HepG2 (cell line): ENCODE results near the gene PHF19. TPM values are rescaled to one million over a fixed set of nuclear protein-coding genes. Genes with fewer than 3 reads are reported as not detected.

ENCODE experiments used
- CAMTA2 ChIP-seq: sonication (generic); formaldehyde crosslinking; IDR thresholded peaks from 2 replicates; pipeline ENCODE4 v1.4.0; 2020; ENCODE audit warnings: mild to moderate bottlenecking, missing genetic modification reagents, borderline replicate concordance
- DMAP1 ChIP-seq: IDR thresholded peaks from 2 replicates; pipeline ENCODE4 v1.6.1; 2016
- ETV5 ChIP-seq: IDR thresholded peaks from 2 replicates; pipeline ENCODE4 v1.6.1; 2018; ENCODE audit warnings: missing biosample characterization, missing genetic modification reagents, inconsistent platforms, borderline replicate concordance
- FOXK2 ChIP-seq: fragments of 450-650 bp; IDR thresholded peaks from 2 replicates; pipeline ENCODE4 v1.6.1; 2016
- KLF15 ChIP-seq: sonication (generic); formaldehyde crosslinking; IDR thresholded peaks from 2 replicates; pipeline ENCODE4 v1.8.1; 2023; ENCODE audit warnings: borderline replicate concordance, mild to moderate bottlenecking, inconsistent platforms, missing genetic modification reagents, mixed read lengths
- MAFF ChIP-seq: IDR thresholded peaks from 2 replicates; pipeline ENCODE4 v1.6.1; 2011; ENCODE audit warnings: low read depth, low read length, improper control_type of control experiment
- NCOA2 ChIP-seq: sonication (generic); formaldehyde crosslinking; IDR thresholded peaks from 2 replicates; pipeline ENCODE4 v1.8.0; 2022; ENCODE audit warnings: inconsistent platforms
- POLR2A ChIP-seq, 2 experiments: IDR thresholded peaks; 2 replicates each; pipeline ENCODE4 v1.6.1; 2011; ENCODE audit warnings: low read depth in 2 of 2, low read length in 2 of 2, mild to moderate bottlenecking in 1 of 2, moderate library complexity in 1 of 2; ENCODE audit not compliant: insufficient read depth in 1 of 2
- POLR2G ChIP-seq: fragments of 200-400 bp; formaldehyde crosslinking; IDR thresholded peaks from 2 replicates; pipeline ENCODE4 v1.6.1; 2018; ENCODE audit warnings: mild to moderate bottlenecking, low read depth, low read length, moderate library complexity
- SCMH1 ChIP-seq: sonication (generic); formaldehyde crosslinking; IDR thresholded peaks from 2 replicates; pipeline ENCODE4 v1.9.0; 2021; ENCODE audit warnings: missing genetic modification reagents, mild to moderate bottlenecking, borderline replicate concordance
- SMARCE1 ChIP-seq: fragments of 450-650 bp; IDR thresholded peaks from 2 replicates; pipeline ENCODE4 v1.6.1; 2017; ENCODE audit warnings: borderline replicate concordance
- ZNF382 ChIP-seq: sonication (generic); formaldehyde crosslinking; IDR thresholded peaks from 2 replicates; pipeline ENCODE4 v1.5.0; 2020; ENCODE audit warnings: missing genetic modification reagents, mild to moderate bottlenecking, borderline replicate concordance
- ZNF547 ChIP-seq: sonication (generic); formaldehyde crosslinking; IDR thresholded peaks from 2 replicates; pipeline ENCODE4 v1.5.1; 2020; ENCODE audit warnings: mild to moderate bottlenecking, missing genetic modification reagents
- ZNF570 ChIP-seq: sonication (generic); formaldehyde crosslinking; IDR thresholded peaks from 2 replicates; pipeline ENCODE4 v1.4.0; 2020; ENCODE audit warnings: mild to moderate bottlenecking, missing genetic modification reagents, borderline replicate concordance
- ZNF761 ChIP-seq: sonication (generic); formaldehyde crosslinking; conservative IDR thresholded peaks from 2 replicates; pipeline ENCODE4 v1.4.0; 2020; ENCODE audit warnings: mild to moderate bottlenecking, missing genetic modification reagents
- ZNF83 ChIP-seq: sonication (generic); formaldehyde crosslinking; IDR thresholded peaks from 2 replicates; pipeline ENCODE4 v1.4.0; 2020; ENCODE audit warnings: missing genetic modification reagents, mild to moderate bottlenecking, borderline replicate concordance
- ZSCAN9 ChIP-seq: IDR thresholded peaks from 2 replicates; pipeline ENCODE4 v1.6.1; 2016; ENCODE audit warnings: borderline replicate concordance
- polyA plus RNA-seq, 8 experiments: library from polyadenylated mRNA; depleted of rRNA in 3 of 8; stranded (reverse) in 7 of 8; unstranded in 1 of 8; fragments of >200 nt; fragmentation: Illumina TruSeq in 4 of 8; extraction: Trizol in 4 of 8; gene quantifications; 2 replicates each; pipeline versions ENCODE4 v1.2.1 to v1.2.3, GENCODE V29; 2011 to 2016; ENCODE audit warnings: low read depth in 4 of 8, missing spikeins in 1 of 8, mixed read lengths in 1 of 8; ENCODE audit not compliant: insufficient read depth in 1 of 8
- total RNA-seq, 5 experiments: library from RNA; depleted of rRNA; stranded (reverse); fragments of >200 nt; fragmentation: Illumina TruSeq; extraction: Trizol; gene quantifications; 2 replicates each; pipeline ENCODE4 v1.2.3, GENCODE V29; 2016; ENCODE audit warnings: low read depth in 1 of 5
- TF ChIP-seq, protein P1 (sequence below): sonication (generic); formaldehyde crosslinking; IDR thresholded peaks from 2 replicates; pipeline ENCODE4 v1.5.1; 2020; ENCODE audit warnings: mild to moderate bottlenecking, missing genetic modification reagents, moderate library complexity
- TF ChIP-seq, protein P2 (sequence below): sonication (generic); formaldehyde crosslinking; IDR thresholded peaks from 2 replicates; pipeline ENCODE4 v1.4.0; 2020; ENCODE audit warnings: missing genetic modification reagents, low read depth, mild to moderate bottlenecking, borderline replicate concordance
- TF ChIP-seq, protein P3 (sequence below), 2 experiments: sonication (generic) in 1 of 2; formaldehyde crosslinking in 1 of 2; IDR thresholded peaks; 2 replicates each; pipeline versions ENCODE4 v1.6.1 to v1.9.0; 2014 to 2022; ENCODE audit warnings: antibody characterized with exemption in 1 of 2, borderline replicate concordance in 1 of 2, inconsistent platforms in 1 of 2, low read depth in 1 of 2, missing genetic modification reagents in 1 of 2
- TF ChIP-seq, protein P4 (sequence below): sonication (generic); formaldehyde crosslinking; IDR thresholded peaks from 2 replicates; pipeline ENCODE4 v1.8.1; 2023; ENCODE audit warnings: mild to moderate bottlenecking, missing genetic modification reagents, borderline replicate concordance

PHF19 gene
- total and polyA plus RNA-seq, 2 of the 13 experiments (the other 11 are each of a cell fraction or from before 2014, with no cell fraction given), result 29.7 to 41.3 TPM

DNA sequence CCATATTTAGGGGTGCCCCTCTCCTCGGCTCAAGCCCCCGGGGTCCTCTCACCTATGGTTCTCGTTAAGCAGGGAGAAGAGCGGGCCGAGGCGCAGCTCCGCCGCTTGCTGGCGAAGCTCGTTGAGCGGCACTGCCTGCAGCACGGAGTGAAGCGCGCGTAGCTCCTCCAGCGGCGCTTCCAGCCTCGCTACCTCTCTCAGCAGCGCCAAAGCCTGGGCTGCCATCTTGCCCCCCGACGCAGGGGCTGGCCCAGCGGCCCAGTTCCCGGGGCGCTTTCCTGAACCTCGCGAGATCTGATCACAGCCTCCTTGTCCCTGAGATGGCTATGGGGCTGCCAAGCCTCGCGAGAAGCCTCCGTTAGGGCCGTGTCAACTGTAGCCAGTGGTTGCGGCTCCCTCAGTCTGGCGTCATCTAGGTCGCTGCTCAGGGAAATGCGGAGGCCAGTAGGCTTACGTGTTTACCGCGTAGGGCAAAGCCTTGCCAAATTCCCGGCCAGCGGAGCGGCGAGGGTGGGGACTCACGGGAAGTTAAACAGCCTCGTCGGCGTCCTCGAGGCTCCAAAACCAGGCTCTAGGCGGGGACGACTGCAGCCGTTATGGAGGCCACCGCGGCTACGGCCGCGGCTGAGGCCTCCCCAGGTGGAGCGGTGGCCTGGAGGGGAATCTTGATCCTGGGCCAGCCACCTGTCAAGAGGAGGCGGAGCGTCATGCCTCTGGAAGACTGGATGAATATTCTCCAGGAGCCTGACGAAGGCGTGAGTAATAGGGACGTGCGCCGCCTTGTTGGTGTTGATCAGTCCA, 34.1 kb downstream of the PHF19 start, which contains the start of gene PSMD5 (continued):
- TF ChIP-seq SMARCE1 (no peak), ETV5 (CRISPR knock-in tag) (0 out of 2 replicates have a peak, but pooled peaks have one; percentile 24), NCOA2 (no peak; the same call in 1 of the 2 replicates), ZSCAN9 (peak; percentile 52), KLF15 (CRISPR knock-in tag) (peak; percentile 86; the same call in 1 of the 2 replicates), ZNF761 (CRISPR knock-in tag) (0 out of 2 replicates have a peak, but pooled peaks have one; percentile 71), SCMH1 (no peak), CAMTA2 (peak; percentile 78; the same call in 1 of the 2 replicates), MAFF (no peak), FOXK2 (peak; percentile 43; the same call in 1 of the 2 replicates), ZNF382 (CRISPR knock-in tag) (no peak), DMAP1 (CRISPR knock-in tag) (peak; percentile 57), ZNF83 (CRISPR knock-in tag) (0 out of 2 replicates have a peak, but pooled peaks have one; percentile 48), POLR2A (IDR thresholded peaks at IDR 0.05; ENCODE audit: insufficient read depth in 1 of 2, low read depth in 2 of 2, low read length in 2 of 2) (peak; percentile 86 to 89), ZNF570 (CRISPR knock-in tag) (no peak), ZNF547 (CRISPR knock-in tag) (no peak; the same call in 1 of the 2 replicates), POLR2G (peak; percentile 95)
- TF ChIP-seq, protein P1, sequence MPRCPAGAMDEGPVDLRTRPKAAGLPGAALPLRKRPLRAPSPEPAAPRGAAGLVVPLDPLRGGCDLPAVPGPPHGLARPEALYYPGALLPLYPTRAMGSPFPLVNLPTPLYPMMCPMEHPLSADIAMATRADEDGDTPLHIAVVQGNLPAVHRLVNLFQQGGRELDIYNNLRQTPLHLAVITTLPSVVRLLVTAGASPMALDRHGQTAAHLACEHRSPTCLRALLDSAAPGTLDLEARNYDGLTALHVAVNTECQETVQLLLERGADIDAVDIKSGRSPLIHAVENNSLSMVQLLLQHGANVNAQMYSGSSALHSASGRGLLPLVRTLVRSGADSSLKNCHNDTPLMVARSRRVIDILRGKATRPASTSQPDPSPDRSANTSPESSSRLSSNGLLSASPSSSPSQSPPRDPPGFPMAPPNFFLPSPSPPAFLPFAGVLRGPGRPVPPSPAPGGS (CRISPR knock-in tag), result no peak
- TF ChIP-seq, protein P2, sequence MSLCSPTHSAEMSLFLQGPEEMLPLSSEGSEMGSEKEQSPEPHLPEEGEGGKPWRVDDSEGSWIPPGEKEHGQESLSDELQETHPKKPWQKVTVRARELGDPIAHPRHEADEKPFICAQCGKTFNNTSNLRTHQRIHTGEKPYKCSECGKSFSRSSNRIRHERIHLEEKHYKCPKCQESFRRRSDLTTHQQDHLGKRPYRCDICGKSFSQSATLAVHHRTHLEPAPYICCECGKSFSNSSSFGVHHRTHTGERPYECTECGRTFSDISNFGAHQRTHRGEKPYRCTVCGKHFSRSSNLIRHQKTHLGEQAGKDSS, result no peak
- TF ChIP-seq, protein P3, sequence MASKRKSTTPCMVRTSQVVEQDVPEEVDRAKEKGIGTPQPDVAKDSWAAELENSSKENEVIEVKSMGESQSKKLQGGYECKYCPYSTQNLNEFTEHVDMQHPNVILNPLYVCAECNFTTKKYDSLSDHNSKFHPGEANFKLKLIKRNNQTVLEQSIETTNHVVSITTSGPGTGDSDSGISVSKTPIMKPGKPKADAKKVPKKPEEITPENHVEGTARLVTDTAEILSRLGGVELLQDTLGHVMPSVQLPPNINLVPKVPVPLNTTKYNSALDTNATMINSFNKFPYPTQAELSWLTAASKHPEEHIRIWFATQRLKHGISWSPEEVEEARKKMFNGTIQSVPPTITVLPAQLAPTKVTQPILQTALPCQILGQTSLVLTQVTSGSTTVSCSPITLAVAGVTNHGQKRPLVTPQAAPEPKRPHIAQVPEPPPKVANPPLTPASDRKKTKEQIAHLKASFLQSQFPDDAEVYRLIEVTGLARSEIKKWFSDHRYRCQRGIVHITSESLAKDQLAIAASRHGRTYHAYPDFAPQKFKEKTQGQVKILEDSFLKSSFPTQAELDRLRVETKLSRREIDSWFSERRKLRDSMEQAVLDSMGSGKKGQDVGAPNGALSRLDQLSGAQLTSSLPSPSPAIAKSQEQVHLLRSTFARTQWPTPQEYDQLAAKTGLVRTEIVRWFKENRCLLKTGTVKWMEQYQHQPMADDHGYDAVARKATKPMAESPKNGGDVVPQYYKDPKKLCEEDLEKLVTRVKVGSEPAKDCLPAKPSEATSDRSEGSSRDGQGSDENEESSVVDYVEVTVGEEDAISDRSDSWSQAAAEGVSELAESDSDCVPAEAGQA (IDR thresholded peaks at IDR 0.05; ENCODE audit: low read depth), result peak; percentile 79
- TF ChIP-seq, protein P3 (CRISPR knock-in tag; IDR thresholded peaks at IDR 0.05; ENCODE audit: borderline replicate concordance), result no peak
- TF ChIP-seq, protein P4, sequence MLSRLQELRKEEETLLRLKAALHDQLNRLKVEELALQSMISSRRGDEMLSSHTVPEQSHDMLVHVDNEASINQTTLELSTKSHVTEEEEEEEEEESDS (CRISPR knock-in tag), result no peak
